Hepatocyte (in vitro differentiated cells): ENCODE data around the gene TBL2.

Experiments used
- CTCF ChIP-seq: fragments of 200-600 bp; sonication (generic); IDR thresholded peaks from 2 replicates; pipeline ENCODE4 v1.5.1; 2016; ENCODE audit warnings: antibody characterized with exemption, mild to moderate bottlenecking; ENCODE audit not compliant: poor library complexity
- EZH2 ChIP-seq: fragments of 200-600 bp; sonication (generic); IDR thresholded peaks from 2 replicates; pipeline ENCODE4 v1.6.1; 2016; ENCODE audit warnings: antibody characterized with exemption, mild to moderate bottlenecking, borderline replicate concordance

- TF ChIP-seq CTCF (no peak), EZH2 (no peak)
Measured at GRCh38 chr7:73526896-73527821, 51.2 kb downstream of the TBL2 start.
